Thyroid gland (tissue), 4 donors: ENCODE measurements around the gene AADACL4.

ENCODE experiments used
- CTCF ChIP-seq, 6 experiments: fragments of 200-600 bp in 3 of 6; fragments of 450-650 bp in 3 of 6; sonication (generic) in 3 of 6; IDR thresholded peaks; one replicate each; pipeline ENCODE4 v1.5.1; 2016 to 2019; ENCODE audit warnings: antibody characterized with exemption in 6 of 6, mild to moderate bottlenecking in 2 of 6, inconsistent platforms in 1 of 6, moderate library complexity in 1 of 6
- POLR2A ChIP-seq, 2 donors: fragments of 450-650 bp; IDR thresholded peaks; one replicate each; pipeline ENCODE4 v1.6.1; 2017; ENCODE audit warnings: antibody characterized with exemption in 2 of 2, mild to moderate bottlenecking in 2 of 2, moderate library complexity in 1 of 2

DNA sequence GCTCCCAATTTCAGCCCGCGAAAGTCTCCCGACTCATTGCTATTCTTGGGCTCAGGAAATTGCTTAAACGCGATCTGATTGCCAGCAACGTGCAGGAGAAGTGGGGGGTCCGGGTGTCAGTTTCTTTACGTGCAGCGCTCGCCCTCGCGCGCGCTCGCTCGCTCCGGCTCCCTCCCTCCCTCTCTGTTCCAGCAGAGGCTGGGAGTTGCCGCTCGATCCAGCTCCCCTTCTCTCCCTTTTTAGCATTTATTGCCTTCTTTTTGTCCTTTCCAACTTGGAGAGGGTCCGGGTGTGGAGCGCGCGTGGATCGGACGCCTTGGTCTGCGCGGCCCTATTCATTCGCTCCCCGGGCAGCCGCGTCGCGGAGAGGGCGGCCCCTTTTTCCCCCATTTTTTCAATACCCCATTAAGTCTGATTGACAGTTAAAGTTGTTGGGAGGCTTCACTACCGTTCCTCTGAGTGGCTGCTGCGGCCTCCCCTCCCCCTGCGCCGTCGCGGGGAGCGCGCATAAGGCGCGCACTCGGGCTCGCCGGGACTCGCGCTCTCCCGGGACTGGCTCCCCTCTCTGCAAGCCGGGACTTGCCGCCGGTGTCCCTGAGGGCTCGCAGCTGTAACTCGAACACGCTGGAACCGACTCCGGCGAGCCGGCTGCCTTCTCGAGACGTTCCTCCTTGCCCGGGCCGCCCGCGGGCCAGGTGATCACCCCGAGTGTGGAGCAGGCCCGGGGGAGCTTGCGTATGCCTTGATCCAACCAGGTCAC is 25.8 kb upstream of the AADACL4 start, which contains the start of gene DHRS3:
- TF ChIP-seq POLR2A (IDR thresholded peaks at IDR 0.05) (peak; percentile 66 to 87), CTCF (IDR thresholded peaks at IDR 0.05) (no peak)
